ENCODE data around the gene CD34. TPM values are rescaled to one million over a fixed set of nuclear protein-coding genes. Genes with fewer than 3 reads are reported as not detected.

Gene CD34
- total RNA-seq, 1 donor from 2014 or later, result 1.2 TPM

GRCh38 chr1:207841901-207842300, 69.0 kb downstream of the CD34 start:
- H3K27me3 Mint-ChIP-seq (ENCODE audit: low read depth), result no peaks in the 10 kb centered on the region
- H3K4me1 Mint-ChIP-seq, result no peaks in the 10 kb centered on the region
- H3K27ac Mint-ChIP-seq, result no peak overlapping the region
- DNase-seq (ENCODE audit: low spot score in 2 of 2, unreplicated experiment in 2 of 2), result no peak
- H3K4me3 Mint-ChIP-seq, result no peak overlapping the region
- no peak for TF ChIP-seq CTCF (IDR thresholded peaks at IDR 0.05; ENCODE audit: unreplicated experiment)
- no peaks in the 10 kb centered on the region for H3K9me3 Mint-ChIP-seq
- H3K36me3 Mint-ChIP-seq, result no peaks in the 10 kb centered on the region

DNA sequence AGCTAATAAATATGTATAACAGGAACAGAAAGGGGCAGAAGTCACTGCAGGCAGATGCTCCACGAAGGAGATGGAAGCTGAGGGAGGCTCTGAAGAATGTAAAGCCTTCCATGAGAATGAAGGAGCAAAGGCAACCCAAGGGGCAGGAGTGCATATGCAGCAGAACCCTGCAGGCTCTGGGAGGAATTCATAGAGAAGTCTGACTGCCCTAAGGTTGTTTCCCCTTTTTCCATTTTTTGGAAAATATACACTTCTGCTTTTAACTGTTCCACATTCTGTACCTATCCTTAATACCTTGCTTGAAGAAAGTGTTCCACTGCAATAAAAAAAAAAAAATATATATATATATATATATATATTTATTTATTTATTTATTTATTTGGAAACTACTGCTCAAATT, 69.6 kb downstream of the CD34 start:
- H3K27ac Mint-ChIP-seq, result no peak overlapping the region
- no peak for DNase-seq (ENCODE audit: low spot score in 2 of 2, unreplicated experiment in 2 of 2)
- TF ChIP-seq CTCF (IDR thresholded peaks at IDR 0.05; ENCODE audit: unreplicated experiment), result no peak
- H3K4me3 Mint-ChIP-seq, result no peak overlapping the region
- H3K27me3 Mint-ChIP-seq (ENCODE audit: low read depth), result no peaks in the 10 kb centered on the region
- no peaks in the 10 kb centered on the region for H3K36me3 Mint-ChIP-seq
- no peaks in the 10 kb centered on the region for H3K4me1 Mint-ChIP-seq
- no peaks in the 10 kb centered on the region for H3K9me3 Mint-ChIP-seq

GRCh38 chr1:207840380-207840779, 70.5 kb downstream of the CD34 start:
- Mint-ChIP-seq H3K36me3 (no peaks in the 10 kb centered on the region), H3K9me3 (no peaks in the 10 kb centered on the region), H3K27ac (no peak overlapping the region), H3K27me3 (ENCODE audit: low read depth) (no peaks in the 10 kb centered on the region), H3K4me1 (no peaks in the 10 kb centered on the region), H3K4me3 (no peak overlapping the region)
- no peak for TF ChIP-seq CTCF (IDR thresholded peaks at IDR 0.05; ENCODE audit: unreplicated experiment)
- DNase-seq (ENCODE audit: low spot score in 2 of 2, unreplicated experiment in 2 of 2), result no peak

DNA sequence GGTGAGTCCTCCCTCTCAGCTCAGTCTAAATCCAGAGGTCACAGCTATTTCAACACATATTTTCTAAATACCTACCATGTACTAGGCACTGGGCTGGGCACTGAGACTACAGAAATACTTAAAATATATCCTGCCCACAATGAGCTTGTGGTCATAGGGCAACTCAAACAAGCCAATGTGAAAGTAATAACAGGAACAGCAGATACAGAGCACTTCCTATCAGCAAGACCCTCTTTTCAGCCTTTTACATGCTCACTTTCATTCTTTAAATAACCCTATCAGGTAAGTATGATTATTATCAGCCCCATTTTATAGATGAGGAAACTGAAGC, 71.9 kb downstream of the CD34 start:
- Mint-ChIP-seq H3K27ac (no peak overlapping the region), H3K9me3 (no peaks in the 10 kb centered on the region), H3K4me3 (no peak overlapping the region), H3K27me3 (ENCODE audit: low read depth) (no peaks in the 10 kb centered on the region), H3K4me1 (no peaks in the 10 kb centered on the region), H3K36me3 (no peaks in the 10 kb centered on the region)
- no peak for TF ChIP-seq CTCF (IDR thresholded peaks at IDR 0.05; ENCODE audit: unreplicated experiment)
- DNase-seq (ENCODE audit: low spot score in 2 of 2, unreplicated experiment in 2 of 2), result no peak

GRCh38 chr1:207838156-207839082, 72.5 kb downstream of the CD34 start:
- no peak overlapping the region for H3K27ac Mint-ChIP-seq
- H3K9me3 Mint-ChIP-seq, result no peaks in the 10 kb centered on the region
- H3K4me1 Mint-ChIP-seq, result no peaks in the 10 kb centered on the region
- H3K36me3 Mint-ChIP-seq, result no peaks in the 10 kb centered on the region
- DNase-seq (ENCODE audit: low spot score in 2 of 2, unreplicated experiment in 2 of 2), result no peak
- TF ChIP-seq CTCF (IDR thresholded peaks at IDR 0.05; ENCODE audit: unreplicated experiment), result no peak
- no peaks in the 10 kb centered on the region for H3K27me3 Mint-ChIP-seq (ENCODE audit: low read depth)
- H3K4me3 Mint-ChIP-seq, result no peak overlapping the region

Data from mesothelial cell of epicardium (in vitro differentiated cells).